Measurements from ENCODE around the gene BMPR1B.

GRCh38 chr4:94909645-94910044 lies 151.9 kb downstream of the BMPR1B start:
- TF ChIP-seq POLR2A (IDR thresholded peaks at IDR 0.05), result no peak
- TF ChIP-seq CTCF (IDR thresholded peaks at IDR 0.05 in 8 of 11, conservative IDR thresholded peaks at IDR 0.05 in 3 of 11), result no peak
- no peak for TF ChIP-seq POLR2AphosphoS5 (IDR thresholded peaks at IDR 0.05)
